Aorta (tissue), 5 donors: Measurements from ENCODE around the gene RBM44. TPM values are rescaled to one million over a fixed set of nuclear protein-coding genes. Genes with fewer than 3 reads are reported as not detected.

Experiments used
- ATAC-seq: fragments of 200-7000 bp; cut with Tn5 transposase; one replicate; pipeline ENCODE4 v1.9.1; 2022; ENCODE audit warnings: moderate library complexity; ENCODE audit not compliant: low FRiP score
- DNase-seq, 2 donors: peaks; one replicate each; pipeline ENCODE4 v3.0.0-alpha.2; 2020
- H3K27ac ChIP-seq, 2 donors: one replicate each; pipeline ENCODE4 v1.5.1; 2013; ENCODE audit warnings: low read length in 2 of 2, mild to moderate bottlenecking in 2 of 2, moderate library complexity in 2 of 2, control low read depth in 1 of 2, inconsistent platforms in 1 of 2, low read depth in 1 of 2
- H3K27me3 ChIP-seq, 2 donors: one replicate each; pipeline ENCODE4 v1.6.1; 2013; ENCODE audit warnings: control low read depth in 1 of 2, low read length in 1 of 2, mild to moderate bottlenecking in 1 of 2, moderate library complexity in 1 of 2; ENCODE audit not compliant: insufficient read depth in 2 of 2, control insufficient read depth in 1 of 2
- H3K36me3 ChIP-seq, 2 donors: one replicate each; pipeline ENCODE4 v1.6.1; 2013; ENCODE audit warnings: control low read depth in 1 of 2, low read length in 1 of 2, mild to moderate bottlenecking in 1 of 2; ENCODE audit not compliant: insufficient read depth in 2 of 2, control insufficient read depth in 1 of 2
- H3K4me1 ChIP-seq, 2 donors: one replicate each; pipeline ENCODE4 v1.6.1; 2013; ENCODE audit warnings: low read length in 2 of 2, control low read depth in 1 of 2, mild to moderate bottlenecking in 1 of 2, moderate library complexity in 1 of 2; ENCODE audit not compliant: insufficient read depth in 2 of 2, control insufficient read depth in 1 of 2
- H3K4me3 ChIP-seq, 2 donors: one replicate each; pipeline ENCODE4 v1.5.1; 2013; ENCODE audit warnings: low read length in 2 of 2, control low read depth in 1 of 2, mild to moderate bottlenecking in 1 of 2
- H3K9me3 ChIP-seq: one replicate; pipeline ENCODE4 v1.6.1; 2013; ENCODE audit warnings: mild to moderate bottlenecking, low read length; ENCODE audit not compliant: control insufficient read depth
- WGBS, 2 donors: extraction: QIAGEN DNeasy Blood & Tissue Kit; methylation state at CpG; one replicate each; pipeline ENCODE4 v1.1.7; 2013; 5-methylcytosine and 5-hydroxymethylcytosine counted together
- intact Hi-C, 2 donors: fragments of 100-400 bp; cut with DNase I; formaldehyde crosslinking; loops; one replicate each; pipeline versions ENCODE4 v1.14.2 to v1.15.0; 2022
- polyA plus RNA-seq, 2 donors: library from polyadenylated mRNA; stranded (reverse); fragments of 200-250 nt; gene quantifications; one replicate each; pipeline ENCODE4 v1.2.3, GENCODE V29; 2013
- total RNA-seq, 2 donors: library from RNA; stranded (reverse); fragmentation: NEBNext Ultra II Directional; extraction: Animal tissue kit (Norgen Biotek cat#: 25700); gene quantifications; one replicate each; pipeline ENCODE4 v1.2.1, GENCODE V29; 2021
- donor health status: healthy with polysubstance abuse.
- donor health status: Bipolar disorder and iron deficiency.
- donor health status: DM: no; HTN: no; CAD: no.
- donor health status: DM: no; HTN: no; CAD: no.
- donor health status: DM: yes; HTN: yes; CAD: no.

Gene RBM44
- total and polyA plus RNA-seq, 4 donors, result 1.4 to 3.2 (median 2.5) TPM; not detected in 1

- Histone ChIP-seq H3K36me3 (no peaks in the 10 kb centered on the region), H3K27ac (no peak overlapping the region), H3K9me3 (no peaks in the 10 kb centered on the region), H3K27me3 (no peaks in the 10 kb centered on the region), H3K4me1 (no peaks in the 10 kb centered on the region), H3K4me3 (no peak overlapping the region)
- ATAC-seq (no peak), DNase-seq (no peak)
- 98 to 99% methylated on average over 3 of the region's 3 CpGs for WGBS, 2 donors
- intact Hi-C loops, result no loop called here
Measured at GRCh38 chr2:237797253-237797652, 1.3 kb upstream of the RBM44 start.

GRCh38 chr2:237799060-237799428, 465 bp downstream of the RBM44 start:
- Histone ChIP-seq H3K27me3 (no peaks in the 10 kb centered on the region), H3K27ac (no peak overlapping the region), H3K36me3 (no peaks in the 10 kb centered on the region), H3K4me3 (no peak overlapping the region), H3K9me3 (no peaks in the 10 kb centered on the region), H3K4me1 (no peaks in the 10 kb centered on the region)
- ATAC-seq (no peak), DNase-seq (no peak)
- intact Hi-C loops, result no loop called here
- 80 to 89% methylated on average over 34 of the region's 34 CpGs for WGBS, 2 donors

- WGBS, 2 donors, result 91 to 95% methylated on average over 2 of the region's 2 CpGs
- Histone ChIP-seq H3K36me3 (no peaks in the 10 kb centered on the region), H3K9me3 (no peaks in the 10 kb centered on the region), H3K4me3 (no peak overlapping the region), H3K27ac (no peak overlapping the region), H3K27me3 (no peaks in the 10 kb centered on the region), H3K4me1 (no peaks in the 10 kb centered on the region)
- intact Hi-C loops, result no loop called here
- no peak for DNase-seq
- no peak for ATAC-seq
Measured at GRCh38 chr2:237801466-237801865, 2.9 kb downstream of the RBM44 start.

GRCh38 chr2:237806334-237806733, 7.8 kb downstream of the RBM44 start:
- Histone ChIP-seq H3K9me3 (no peaks in the 10 kb centered on the region), H3K27me3 (no peaks in the 10 kb centered on the region), H3K4me1 (no peaks in the 10 kb centered on the region), H3K4me3 (no peak overlapping the region), H3K27ac (no peak overlapping the region), H3K36me3 (no peaks in the 10 kb centered on the region)
- no peak for DNase-seq
- intact Hi-C loops, result no loop called here
- ATAC-seq, result no peak
- 17 to 22% methylated on average over 2 of the region's 2 CpGs for WGBS, 2 donors

GRCh38 chr2:237815637-237816036, 17.1 kb downstream of the RBM44 start:
- Histone ChIP-seq H3K4me1 (no peaks in the 10 kb centered on the region), H3K27ac (no peak overlapping the region), H3K4me3 (no peak overlapping the region), H3K36me3 (no peaks in the 10 kb centered on the region), H3K9me3 (no peaks in the 10 kb centered on the region), H3K27me3 (no peaks in the 10 kb centered on the region)
- 92 to 96% methylated on average over 1 of the region's 1 CpG for WGBS, 2 donors
- intact Hi-C loops, result no loop called here
- DNase-seq, result no peak
- no peak for ATAC-seq

GRCh38 chr2:237816531-237816930, 18.0 kb downstream of the RBM44 start:
- DNase-seq (no peak), ATAC-seq (no peak)
- Histone ChIP-seq H3K36me3 (no peaks in the 10 kb centered on the region), H3K9me3 (no peaks in the 10 kb centered on the region), H3K4me3 (no peak overlapping the region), H3K4me1 (no peaks in the 10 kb centered on the region), H3K27ac (no peak overlapping the region), H3K27me3 (no peaks in the 10 kb centered on the region)
- intact Hi-C loops, result no loop called here
- WGBS, 2 donors, result 95 to 98% methylated on average over 1 of the region's 1 CpG

GRCh38 chr2:237818066-237818473, 19.5 kb downstream of the RBM44 start:
- ATAC-seq (no peak), DNase-seq (no peak)
- Histone ChIP-seq H3K9me3 (no peaks in the 10 kb centered on the region), H3K4me1 (no peaks in the 10 kb centered on the region), H3K27ac (no peak overlapping the region), H3K27me3 (no peaks in the 10 kb centered on the region), H3K36me3 (no peaks in the 10 kb centered on the region), H3K4me3 (no peak overlapping the region)
- 60 to 64% methylated on average over 5 of the region's 5 CpGs for WGBS, 2 donors
- intact Hi-C loops, result no loop called here

GRCh38 chr2:237819231-237819630, 20.7 kb downstream of the RBM44 start:
- intact Hi-C loops, result no loop called here
- Histone ChIP-seq H3K9me3 (no peaks in the 10 kb centered on the region), H3K4me3 (no peak overlapping the region), H3K4me1 (no peaks in the 10 kb centered on the region), H3K27ac (no peak overlapping the region), H3K36me3 (no peaks in the 10 kb centered on the region), H3K27me3 (no peaks in the 10 kb centered on the region)
- DNase-seq (no peak), ATAC-seq (no peak)
- 86 to 90% methylated on average over 2 of the region's 2 CpGs for WGBS, 2 donors

- 67 to 70% methylated on average over 2 of the region's 2 CpGs for WGBS, 2 donors
- no peak for ATAC-seq
Measured at GRCh38 chr2:237820421-237820820, 21.8 kb downstream of the RBM44 start.

More at GRCh38 chr2:237820421-237820820, 21.8 kb downstream of the RBM44 start:
- intact Hi-C loops, result no loop called here
- no peak for DNase-seq
- no peaks in the 10 kb centered on the region for H3K36me3 ChIP-seq
- no peaks in the 10 kb centered on the region for H3K9me3 ChIP-seq
- no peak overlapping the region for H3K27ac ChIP-seq
- no peaks in the 10 kb centered on the region for H3K27me3 ChIP-seq
- H3K4me3 ChIP-seq, result no peak overlapping the region
- no peaks in the 10 kb centered on the region for H3K4me1 ChIP-seq
